LoVo (cell line): ENCODE measurements around the gene WDR88.
"Not testable (repeated sequence)": the region's sequence is repeated elsewhere in the genome, so short reads cannot be mapped to it uniquely, and the experiment has no call there.

Source experiments
- DNase-seq: peaks from one replicate; pipeline ENCODE4 v3.0.0-alpha.2; 2016; ENCODE audit warnings: low spot score

Gene WDR88

DNA sequence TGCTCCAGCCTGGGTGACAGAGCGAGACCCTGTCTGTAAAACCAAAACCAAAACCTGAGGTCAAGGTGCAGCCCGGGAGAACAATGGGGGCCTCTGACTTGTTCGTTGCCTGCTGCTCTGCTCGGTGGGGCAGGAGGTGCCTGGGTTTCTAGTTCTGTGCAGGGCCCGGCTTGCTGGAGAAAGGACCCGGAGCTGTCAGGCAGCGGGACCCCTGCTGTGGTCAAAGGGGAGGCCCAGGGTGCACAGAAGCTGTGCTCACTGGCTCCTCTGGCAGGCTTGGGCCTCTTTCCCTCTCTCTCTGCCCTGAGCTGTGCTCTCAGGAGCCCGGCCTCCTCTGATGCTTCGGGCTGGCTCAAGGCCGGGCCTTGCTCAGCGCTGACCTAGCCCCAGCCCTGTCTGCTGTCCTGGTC lies 65.7 kb downstream of the WDR88 start:
- no peak for DNase-seq

DNA sequence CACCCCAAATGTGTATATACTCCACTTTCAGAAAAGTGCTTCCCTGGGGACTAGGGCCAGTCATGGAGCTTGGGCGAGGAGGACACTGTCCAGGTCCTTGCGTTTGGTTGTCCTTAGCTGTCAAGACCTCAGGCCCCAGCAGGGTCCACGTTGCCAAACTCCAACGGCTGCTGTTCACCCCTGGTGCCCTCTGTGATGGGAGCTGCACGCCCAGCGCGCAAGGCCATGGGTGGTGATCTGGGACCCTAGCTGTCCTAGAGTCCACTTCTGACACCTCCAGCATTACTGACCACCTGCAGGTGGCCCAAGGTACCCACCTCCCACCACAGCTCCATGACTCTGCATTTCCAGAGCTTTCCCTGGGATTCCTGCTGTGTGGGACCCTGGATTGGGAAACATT lies 66.3 kb downstream of the WDR88 start:
- no peak for DNase-seq

DNA sequence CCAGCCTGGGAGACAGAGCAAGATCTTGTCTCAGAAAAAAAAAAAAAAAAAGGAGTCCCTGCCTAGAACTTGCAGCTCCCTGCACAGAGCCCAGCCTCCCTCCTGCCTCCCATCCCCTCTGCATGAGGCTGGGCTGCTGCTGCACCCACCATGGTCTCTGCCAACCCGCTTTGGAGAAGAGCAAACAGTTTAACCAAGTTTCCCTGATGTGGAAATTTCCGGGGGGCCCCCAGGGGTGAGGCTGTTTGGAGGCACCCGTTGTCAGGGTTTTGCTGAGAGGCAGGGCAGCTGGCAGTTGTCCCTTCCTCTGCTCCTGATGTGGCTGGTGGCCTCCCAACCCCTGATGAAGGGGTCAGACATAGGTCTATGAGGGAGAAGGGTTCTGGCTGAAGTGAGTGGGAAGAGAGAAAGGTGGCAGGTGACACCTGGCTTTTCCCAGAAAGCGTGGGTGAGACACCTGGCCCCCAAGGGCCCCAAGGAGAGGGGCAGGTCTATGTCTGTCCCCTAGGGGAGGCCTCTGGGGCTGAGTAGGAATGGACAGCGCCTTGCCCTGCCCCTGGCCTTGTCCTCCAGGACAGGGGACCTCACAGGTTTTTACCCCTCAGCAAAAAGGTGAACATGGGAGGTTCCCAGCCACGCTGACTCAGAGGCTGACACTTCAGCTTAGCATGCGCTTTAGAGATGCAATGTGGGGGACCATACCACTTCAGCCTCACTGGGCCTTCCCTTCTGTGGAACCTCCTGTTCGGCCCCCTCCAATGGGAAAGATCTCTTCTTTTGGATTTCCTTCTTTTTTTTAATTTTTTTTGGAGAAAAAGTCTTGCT lies 67.7 kb downstream of the WDR88 start:
- DNase-seq: no peak

GRCh38 chr19:33201473-33201872 lies 69.6 kb downstream of the WDR88 start:
- DNase-seq: no peak

DNA sequence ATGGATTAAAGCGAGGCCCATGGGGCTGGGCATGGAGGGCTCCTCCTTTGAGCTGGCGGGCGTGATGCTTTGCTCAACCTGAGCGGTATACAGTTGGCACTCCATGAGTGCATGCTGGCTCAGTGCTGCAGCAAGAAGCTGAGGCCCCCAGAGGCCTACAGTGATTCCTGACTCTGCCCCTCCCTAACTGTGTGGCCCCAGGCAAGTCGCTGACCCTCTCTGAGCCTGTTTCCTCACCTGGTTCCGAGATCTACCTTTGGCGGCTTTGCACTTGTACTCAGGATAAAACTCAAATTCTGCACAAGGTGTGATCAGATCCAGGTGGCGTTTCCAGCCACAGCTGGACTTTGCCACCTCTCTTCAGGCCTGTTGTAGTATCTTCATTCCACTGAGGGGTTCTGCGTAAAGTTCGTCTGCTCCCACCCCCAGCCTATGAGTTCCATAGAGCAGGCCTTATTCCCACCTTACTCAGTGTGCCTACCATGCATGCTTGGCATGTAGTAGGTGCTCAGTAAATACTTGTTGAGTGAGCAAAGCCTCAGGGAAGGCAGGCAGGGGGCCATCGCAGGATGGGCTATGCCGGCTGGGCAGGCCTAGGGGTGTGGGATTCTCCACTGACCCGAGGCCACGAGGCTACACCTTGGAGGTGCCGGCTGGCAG lies 70.1 kb downstream of the WDR88 start:
- no peak for DNase-seq

GRCh38 chr19:33202546-33203507 lies 70.9 kb downstream of the WDR88 start:
- no peak for DNase-seq

- DNase-seq: no peak
Observed at GRCh38 chr19:33203529-33203928, 71.6 kb downstream of the WDR88 start.

GRCh38 chr19:33204136-33204973 lies 72.4 kb downstream of the WDR88 start:
- DNase-seq: no peak

GRCh38 chr19:33205110-33205509 lies 73.2 kb downstream of the WDR88 start:
- no peak for DNase-seq

- no peak for DNase-seq
Observed at GRCh38 chr19:33205531-33206260, 73.8 kb downstream of the WDR88 start.

DNA sequence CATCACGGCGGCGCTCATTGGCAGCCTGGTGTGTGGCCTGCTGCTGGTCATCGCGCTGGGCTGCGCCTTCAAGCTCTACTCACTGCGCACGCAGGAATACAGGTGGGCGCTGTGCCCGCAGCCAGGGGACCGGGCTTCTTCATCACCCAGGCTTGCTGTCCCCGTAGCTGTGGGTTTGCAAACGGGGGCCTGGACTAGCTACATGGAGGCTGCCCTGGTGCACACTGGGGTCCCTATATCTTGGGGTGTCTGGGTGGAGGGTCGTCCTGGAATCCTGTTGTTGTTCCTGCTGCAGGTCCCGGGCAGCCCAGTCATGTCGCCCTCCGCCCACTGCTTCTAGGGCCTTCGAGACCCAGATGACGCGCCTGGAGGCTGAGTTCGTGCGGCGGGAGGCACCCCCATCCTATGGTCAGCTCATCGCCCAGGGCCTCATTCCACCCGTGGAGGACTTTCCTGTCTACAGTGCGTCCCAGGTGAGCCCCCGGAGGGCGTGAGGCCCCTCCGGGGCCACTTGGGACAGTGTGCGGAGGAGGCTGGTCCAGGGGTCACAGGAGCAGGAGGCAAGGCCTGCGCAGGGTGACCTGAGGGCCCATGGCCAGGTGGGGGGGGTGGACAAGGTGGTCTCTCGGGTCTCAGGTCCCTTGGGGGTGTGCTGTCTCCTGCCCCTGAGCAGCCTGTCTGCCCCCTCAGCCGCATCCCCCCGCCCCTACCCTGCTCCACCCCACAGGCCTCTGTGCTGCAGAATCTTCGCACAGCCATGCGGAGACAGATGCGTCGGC lies 74.5 kb downstream of the WDR88 start:
- no peak for DNase-seq

- DNase-seq: no peak
Observed at GRCh38 chr19:33207040-33207620, 75.2 kb downstream of the WDR88 start.

DNA sequence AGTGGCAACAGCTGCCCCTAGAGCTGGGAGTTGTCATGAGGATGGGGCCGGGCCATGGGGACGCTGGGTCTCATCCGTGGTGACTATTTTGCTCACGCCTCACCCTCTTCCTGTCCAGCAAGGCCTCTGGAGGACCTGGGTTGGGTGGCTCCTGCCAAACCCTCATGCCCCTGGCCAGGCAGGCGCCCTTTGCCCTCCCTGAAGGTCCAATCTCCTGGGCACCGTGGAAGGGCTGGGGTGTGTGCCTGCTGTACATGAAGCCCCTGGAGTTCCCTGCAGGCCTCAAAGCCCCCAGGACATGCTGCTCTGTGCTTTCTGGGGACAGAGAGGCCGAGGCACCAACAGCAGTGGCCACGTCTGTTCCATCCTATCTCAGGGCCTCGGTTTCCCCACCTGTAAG lies 76.0 kb downstream of the WDR88 start:
- DNase-seq: no peak

- no peak for DNase-seq
Observed at GRCh38 chr19:33208371-33208895, 76.5 kb downstream of the WDR88 start.

DNA sequence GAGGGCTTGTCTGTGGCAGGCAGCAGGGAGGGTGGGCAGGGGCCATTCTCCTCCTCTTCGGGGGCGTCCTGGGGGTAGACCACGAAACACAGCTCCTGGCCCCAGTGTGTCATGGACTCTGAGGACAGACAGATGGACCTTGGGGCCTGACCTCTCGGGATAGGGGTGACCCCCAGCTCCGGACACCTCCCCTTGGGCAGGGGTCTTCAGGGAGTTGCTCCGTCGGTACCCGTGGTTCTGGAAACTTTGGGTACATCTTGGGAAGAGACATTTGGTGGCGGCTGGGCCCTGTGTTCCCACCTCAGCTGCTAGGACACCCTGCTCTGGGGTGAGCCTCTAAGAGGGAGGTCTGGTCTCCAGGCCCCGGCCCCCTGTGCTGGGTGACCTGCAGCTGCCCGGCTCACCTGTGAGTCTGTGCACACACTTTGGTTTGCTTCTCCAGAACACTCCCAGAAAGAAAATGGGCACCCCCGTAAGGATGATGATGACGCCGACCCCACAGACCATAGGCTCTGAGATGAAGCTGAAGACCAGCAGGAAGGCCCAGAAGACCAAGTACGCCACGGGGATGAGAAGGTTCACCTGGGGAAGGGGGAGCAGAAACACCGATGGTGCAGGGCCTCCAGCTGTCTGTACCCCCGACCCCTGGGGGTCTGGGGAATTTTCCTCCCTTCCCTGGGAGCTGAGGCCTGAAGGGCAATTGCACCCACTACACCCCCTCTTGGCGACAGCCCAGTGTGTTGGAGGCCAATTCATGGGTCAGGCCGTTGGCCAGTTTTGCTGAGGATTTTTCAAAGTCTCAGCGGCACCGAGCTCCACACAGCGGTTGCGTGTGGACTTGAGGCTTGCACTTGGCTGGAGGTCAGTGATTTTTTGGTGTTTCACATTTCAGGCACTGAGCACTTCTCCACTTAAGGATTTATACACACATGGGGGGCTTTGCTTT lies 77.3 kb downstream of the WDR88 start:
- no peak for DNase-seq

- not testable (repeated sequence) for DNase-seq
Observed at GRCh38 chr19:33209850-33210230, 77.9 kb downstream of the WDR88 start.

DNA sequence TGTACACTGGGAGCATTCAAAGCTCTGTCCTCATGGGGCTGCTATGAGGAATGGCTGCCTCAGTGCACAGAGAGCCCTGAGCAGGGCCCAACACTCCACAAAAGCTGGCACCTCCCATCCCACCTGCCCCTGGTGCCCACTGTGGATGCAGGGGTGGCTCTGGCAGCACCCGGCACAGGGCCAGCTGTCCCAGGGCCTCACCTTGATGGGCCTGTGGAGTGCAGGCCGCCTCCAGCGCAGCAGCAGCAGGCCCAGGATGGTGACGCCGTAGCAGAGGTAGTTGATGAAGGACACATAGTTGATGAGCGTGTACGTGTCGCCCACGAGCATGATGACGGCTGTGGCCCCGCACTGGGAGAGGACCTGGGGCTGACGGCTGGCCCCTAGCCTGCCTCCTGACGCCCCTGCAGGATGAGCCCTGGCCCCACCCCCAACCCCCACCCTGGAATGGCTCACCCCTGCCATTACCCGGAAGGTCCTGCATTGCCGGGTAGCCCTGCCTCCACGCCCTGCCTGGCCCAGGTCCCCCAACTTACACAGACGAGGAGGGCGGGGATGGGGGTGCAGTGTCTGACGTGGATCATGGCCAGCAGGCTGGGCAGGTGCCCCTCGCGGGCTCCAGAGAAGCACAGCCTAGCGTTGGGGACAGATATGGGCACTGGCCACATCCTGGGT lies 78.5 kb downstream of the WDR88 start:
- no peak for DNase-seq
